GM18502 (cell line): ENCODE results near the gene RSPRY1.
"Not testable (repeated sequence)": the region's sequence is repeated elsewhere in the genome, so short reads cannot be mapped to it uniquely, and the experiment has no call there.

Experiments
- ATAC-seq: cut with Tn5 transposase; IDR thresholded peaks from one replicate; pipeline ENCODE4 v1.9.1; 2021; ENCODE audit warnings: mild to moderate bottlenecking; ENCODE audit not compliant: unreplicated experiment, poor library complexity

Gene RSPRY1

DNA sequence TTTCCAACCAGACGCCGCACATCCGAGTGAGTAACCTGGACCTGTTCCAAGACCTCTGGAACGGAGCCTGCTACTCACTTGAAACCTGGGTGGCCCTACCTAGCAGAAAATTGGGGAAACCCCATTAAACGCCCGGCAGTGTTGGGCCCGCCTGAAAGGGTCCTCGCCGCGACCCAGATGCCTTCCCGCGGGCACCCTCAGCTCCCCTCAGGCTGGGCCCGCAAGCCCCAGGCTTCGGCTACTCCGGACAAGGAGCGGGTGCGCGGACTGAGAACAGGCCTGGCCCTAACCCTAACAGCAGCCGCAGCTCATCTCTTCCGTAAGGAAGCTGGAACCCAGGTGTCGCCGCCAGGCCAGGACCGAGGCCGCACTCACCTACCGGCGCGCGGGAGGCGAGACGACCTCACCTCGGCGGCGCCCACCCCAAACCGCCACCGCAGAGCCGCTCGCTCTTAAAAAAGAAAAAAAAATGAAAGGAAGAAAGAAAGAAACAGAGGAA, 634 bp upstream of the RSPRY1 start:
- ATAC-seq = peak; percentile 38

- ATAC-seq = no peak
Measured at GRCh38 chr16:57186872-57187854, 1.0 kb downstream of the RSPRY1 start.

DNA sequence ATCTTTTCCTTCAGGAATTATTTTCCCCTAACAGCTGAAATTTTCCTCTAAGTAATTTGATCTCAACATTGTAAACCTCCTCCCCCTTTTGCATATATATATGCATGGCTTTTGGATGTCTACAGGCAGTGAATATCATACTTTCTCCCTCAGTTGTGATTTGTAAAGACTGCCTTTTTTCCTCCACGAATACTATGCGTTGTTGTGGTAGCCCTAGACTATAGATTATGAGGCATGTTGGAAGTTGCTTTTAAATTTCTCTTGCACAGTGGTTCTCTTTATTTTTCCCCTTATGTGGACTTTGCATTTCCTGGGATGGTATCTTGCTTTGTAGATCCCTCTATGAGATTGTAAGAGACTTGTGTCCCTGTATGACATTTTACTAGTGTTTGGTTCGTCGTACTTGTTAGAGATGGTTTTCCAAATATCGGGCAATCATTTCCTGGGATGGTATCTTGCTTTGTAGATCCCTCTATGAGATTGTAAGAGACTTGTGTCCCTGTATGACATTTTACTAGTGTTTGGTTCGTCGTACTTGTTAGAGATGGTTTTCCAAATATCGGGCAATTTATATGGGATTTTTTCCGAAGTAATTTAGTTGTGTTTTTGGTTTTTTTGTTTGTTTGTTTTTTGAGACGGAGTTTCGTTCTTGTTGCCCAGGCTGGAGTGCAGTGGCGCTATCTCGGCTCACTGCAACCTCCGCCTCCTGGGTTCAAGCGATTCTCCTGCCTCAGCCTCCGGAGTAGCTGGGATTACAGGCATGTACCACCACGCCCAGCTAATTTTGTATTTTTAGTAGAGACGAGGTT, 2.0 kb downstream of the RSPRY1 start:
- ATAC-seq = not testable (repeated sequence)

GRCh38 chr16:57188711-57189002, 2.5 kb downstream of the RSPRY1 start:
- ATAC-seq = no peak

DNA sequence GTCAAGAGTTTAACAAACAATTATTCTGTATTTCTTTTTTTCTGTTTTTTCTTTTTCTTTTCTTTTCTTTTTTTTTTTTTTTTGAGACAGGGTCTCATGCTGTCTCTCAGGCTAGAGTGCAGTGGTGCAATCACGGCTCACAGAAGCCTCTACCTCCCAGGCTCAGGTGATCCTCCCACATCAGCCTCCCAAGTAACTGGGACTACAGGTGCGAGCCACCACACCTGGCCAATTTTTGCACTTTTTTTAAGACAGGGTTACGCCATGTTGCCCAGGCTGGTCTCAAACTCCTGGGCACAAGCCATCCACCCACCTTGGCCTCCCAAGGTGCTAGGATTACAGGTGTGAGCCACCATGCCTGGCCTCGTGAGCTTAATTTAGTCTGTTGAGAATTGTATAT, 3.4 kb downstream of the RSPRY1 start:
- not testable (repeated sequence) for ATAC-seq

- ATAC-seq = no peak
Measured at GRCh38 chr16:57190136-57190535, 4.0 kb downstream of the RSPRY1 start.

GRCh38 chr16:57191056-57191571, 5.0 kb downstream of the RSPRY1 start:
- ATAC-seq = no peak

GRCh38 chr16:57192146-57192545, 6.0 kb downstream of the RSPRY1 start:
- no peak for ATAC-seq

- ATAC-seq = no peak
Measured at GRCh38 chr16:57192720-57193486, 6.8 kb downstream of the RSPRY1 start.

- ATAC-seq = no peak
Measured at GRCh38 chr16:57194512-57194911, 8.4 kb downstream of the RSPRY1 start.

- no peak for ATAC-seq
Measured at GRCh38 chr16:57196286-57196685, 10.2 kb downstream of the RSPRY1 start.

GRCh38 chr16:57196753-57197152, 10.6 kb downstream of the RSPRY1 start:
- no peak for ATAC-seq

DNA sequence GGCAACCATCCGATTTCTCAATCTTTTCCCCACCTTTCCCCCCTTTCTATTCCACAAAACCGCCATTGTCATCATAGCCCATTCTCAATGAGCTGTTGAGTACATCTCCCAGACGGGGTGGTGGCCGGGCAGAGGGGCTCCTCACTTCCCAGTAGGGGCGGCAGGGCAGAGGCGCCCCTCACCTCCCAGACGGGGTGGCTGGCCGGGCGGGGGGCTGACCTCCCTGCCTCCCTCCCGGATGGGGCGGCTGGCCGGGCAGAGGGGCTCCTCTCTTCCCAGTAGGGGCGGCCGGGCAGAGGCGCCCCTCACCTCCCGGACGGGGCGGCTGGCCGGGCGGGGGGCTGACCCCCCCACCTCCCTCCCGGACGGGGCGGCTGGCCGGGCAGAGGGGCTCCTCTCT, 14.2 kb downstream of the RSPRY1 start:
- not testable (repeated sequence) for ATAC-seq

- not testable (repeated sequence) for ATAC-seq
Measured at GRCh38 chr16:57200926-57201325, 14.8 kb downstream of the RSPRY1 start.

GRCh38 chr16:57202095-57202886, 16.2 kb downstream of the RSPRY1 start:
- no peak for ATAC-seq

DNA sequence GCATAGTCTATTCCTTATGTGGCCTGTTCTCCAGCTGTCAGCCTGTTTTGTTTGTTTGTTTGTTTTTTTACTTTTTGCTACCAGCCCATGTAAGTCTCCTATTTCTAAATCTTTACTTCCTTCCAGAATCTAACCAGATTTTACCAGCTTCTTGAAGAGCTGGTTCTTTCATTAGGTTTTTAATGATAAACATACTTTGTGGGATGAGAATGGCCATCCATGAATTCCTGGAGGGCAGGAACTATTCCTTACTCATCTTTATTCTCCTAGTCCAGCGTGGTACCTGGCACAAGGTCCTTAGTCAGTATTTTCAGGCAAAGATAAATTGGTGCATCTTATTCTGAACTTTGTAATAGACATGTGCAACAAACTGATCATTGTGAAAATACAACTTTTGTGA, 17.3 kb downstream of the RSPRY1 start:
- ATAC-seq = no peak

GRCh38 chr16:57204675-57205074, 18.5 kb downstream of the RSPRY1 start:
- ATAC-seq = no peak

- no peak for ATAC-seq
Measured at GRCh38 chr16:57208926-57209325, 22.8 kb downstream of the RSPRY1 start.

GRCh38 chr16:57209780-57210179, 23.7 kb downstream of the RSPRY1 start:
- no peak for ATAC-seq
